PC-3 (cell line): ENCODE measurements around the gene PCSK5.

Source experiments
- CTCF ChIP-seq: fragments of 300-600 bp; sonication (generic); conservative IDR thresholded peaks from 2 replicates; pipeline ENCODE4 v1.5.1; 2017; ENCODE audit warnings: antibody characterized with exemption, low read depth, mild to moderate bottlenecking, low read length
- EZH2phosphoT487 ChIP-seq: fragments of 300-600 bp; sonication (generic); IDR thresholded peaks from 2 replicates; pipeline ENCODE4 v1.6.1; 2018; ENCODE audit warnings: mild to moderate bottlenecking, antibody characterized with exemption, low read length, borderline replicate concordance

GRCh38 chr9:75885652-75886051 is 4.8 kb upstream of the PCSK5 start:
- TF ChIP-seq CTCF (no peak), EZH2phosphoT487 (no peak)
